ENCODE data around the gene LARGE1.

LARGE1 gene

GRCh38 chr22:33513388-33514338 lies 406.6 kb downstream of the LARGE1 start:
- no peak for DNase-seq

DNA sequence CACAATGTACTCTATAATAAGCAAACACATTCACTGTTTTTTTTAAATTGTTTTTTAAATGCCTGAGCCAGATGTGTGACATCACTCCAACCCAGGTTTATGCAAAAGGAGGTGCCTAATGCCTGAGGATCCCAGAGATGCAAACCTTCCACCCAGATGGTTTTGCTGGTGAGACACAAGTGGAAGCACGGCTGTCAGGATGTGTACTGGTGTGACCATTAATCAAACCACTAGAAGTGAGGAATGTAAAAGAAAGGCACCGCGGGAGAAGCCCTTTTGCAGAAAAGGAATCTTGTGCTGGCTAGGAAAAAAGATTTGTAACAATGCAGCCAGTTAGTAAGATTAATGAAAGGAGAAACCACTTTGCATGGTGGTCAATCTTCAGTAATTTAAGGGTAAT lies 407.4 kb downstream of the LARGE1 start:
- no peak for DNase-seq

DNA sequence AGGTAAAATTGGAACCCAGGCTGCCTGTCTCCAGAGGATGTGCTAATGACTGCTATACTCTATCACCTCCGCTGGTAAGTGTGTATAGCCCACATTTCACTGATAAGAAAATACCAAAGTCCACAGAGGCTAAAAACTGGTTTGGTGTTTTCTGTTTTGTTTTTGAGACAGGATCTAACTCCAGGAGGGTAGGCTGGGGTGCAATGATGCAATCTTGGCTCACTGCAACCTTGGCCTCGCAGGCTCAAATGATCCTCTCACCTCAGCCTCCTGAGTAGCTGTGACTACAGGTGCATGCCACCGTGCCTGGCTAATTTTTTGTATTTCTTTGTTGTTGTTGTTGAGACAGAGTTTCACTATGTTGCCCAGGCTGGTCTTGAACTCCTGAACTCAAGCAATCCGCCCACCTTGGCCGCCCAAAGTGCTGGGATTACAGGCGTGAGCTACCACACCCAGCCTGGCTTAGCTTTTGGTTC lies 409.8 kb downstream of the LARGE1 start:
- DNase-seq, result no peak

GRCh38 chr22:33504941-33505625 lies 415.2 kb downstream of the LARGE1 start:
- no peak for DNase-seq

DNA sequence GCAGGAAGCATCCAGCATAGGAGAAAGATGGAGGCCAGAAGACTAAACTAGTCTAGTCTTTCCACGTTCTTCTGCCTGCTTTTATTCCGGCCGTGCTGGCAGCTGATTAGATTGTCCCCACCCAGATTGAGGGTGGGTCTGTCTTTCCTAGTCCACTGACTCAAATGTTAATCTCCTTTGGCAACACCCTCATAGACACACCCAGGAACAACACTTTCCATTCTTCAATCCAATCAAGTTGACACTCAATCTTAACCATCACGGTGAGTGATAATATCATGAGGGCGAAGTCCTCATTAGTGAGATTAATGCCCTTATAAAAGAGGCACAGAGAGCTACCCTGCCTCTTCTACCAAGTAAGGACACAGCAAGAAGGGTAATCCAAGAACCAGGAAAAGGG lies 424.2 kb downstream of the LARGE1 start:
- no peak for DNase-seq

GRCh38 chr22:33493476-33494205 lies 426.6 kb downstream of the LARGE1 start:
- no peak for DNase-seq

GRCh38 chr22:33492210-33492651 lies 428.0 kb downstream of the LARGE1 start:
- no peak for DNase-seq

DNA sequence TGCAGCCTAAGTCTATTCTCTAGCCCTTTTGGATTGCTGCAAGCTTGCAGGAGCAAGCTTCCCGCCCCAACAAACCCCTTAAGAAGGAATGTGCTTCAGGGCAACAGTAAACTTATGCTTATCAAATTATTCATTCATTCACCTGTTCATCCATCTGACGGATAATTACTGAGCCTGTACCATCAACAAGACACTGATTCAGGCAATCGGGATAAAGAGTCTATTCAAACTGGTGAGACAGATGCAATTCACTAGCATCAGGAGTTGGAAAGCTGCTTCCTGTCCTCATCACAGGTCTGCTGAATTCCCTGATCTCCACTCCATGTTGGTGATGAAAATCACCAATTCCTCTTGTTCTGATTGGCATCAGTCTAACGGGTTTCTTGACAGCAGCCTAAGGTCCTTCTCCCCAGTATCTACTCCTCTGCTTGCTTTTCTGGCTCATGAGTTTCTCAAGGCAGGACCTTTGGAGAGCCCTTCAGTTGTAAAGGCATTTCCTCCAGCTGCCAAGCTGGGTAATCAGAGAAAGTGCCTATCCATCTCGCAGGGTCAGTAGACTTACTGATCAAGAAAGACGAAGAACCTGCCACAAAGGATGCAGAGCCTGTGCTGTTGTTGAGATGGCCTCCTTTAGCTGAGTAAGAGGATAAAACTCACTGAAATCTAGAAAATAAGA lies 433.1 kb downstream of the LARGE1 start:
- DNase-seq, result no peak

DNA sequence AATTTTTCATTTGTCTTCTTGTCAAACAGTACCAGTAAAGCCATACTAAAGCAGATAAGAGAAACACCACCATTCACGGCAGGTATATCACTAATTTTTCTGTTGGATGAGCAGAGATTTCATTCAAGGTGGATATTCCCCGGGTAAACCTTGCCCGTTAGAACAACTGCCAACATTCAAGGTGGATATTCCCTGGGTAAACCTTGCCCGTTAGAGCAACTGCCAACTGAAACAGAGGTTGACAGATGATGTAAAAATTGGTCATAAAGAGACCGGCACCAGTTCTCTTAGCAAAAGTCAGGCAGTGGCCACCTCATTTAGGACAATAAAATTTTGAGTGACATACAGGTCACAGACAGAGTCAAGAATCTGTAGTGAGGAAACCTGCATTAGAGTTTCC lies 438.7 kb downstream of the LARGE1 start:
- no peak for DNase-seq

GRCh38 chr22:33477120-33478111 lies 442.9 kb downstream of the LARGE1 start:
- DNase-seq, result no peak

DNA sequence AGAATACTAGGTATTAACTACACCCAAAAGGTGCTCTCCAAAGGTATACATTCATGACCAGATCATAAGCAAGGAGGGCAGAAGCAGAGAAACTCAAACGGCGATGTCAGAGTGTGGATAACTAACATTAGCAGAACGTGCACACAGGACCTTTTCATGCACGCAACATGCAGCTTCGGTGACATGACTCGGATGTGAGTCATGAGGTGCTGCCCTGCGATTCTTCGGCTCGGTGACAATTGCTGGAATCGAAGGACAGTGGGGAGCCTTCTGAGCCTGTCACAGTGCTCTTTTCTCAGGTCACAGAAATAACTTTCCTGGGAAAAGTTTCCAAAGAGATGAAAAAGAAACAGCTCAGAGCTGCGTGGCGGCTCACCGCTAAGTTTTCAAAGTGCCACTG lies 443.6 kb downstream of the LARGE1 start:
- DNase-seq, result no peak

DNA sequence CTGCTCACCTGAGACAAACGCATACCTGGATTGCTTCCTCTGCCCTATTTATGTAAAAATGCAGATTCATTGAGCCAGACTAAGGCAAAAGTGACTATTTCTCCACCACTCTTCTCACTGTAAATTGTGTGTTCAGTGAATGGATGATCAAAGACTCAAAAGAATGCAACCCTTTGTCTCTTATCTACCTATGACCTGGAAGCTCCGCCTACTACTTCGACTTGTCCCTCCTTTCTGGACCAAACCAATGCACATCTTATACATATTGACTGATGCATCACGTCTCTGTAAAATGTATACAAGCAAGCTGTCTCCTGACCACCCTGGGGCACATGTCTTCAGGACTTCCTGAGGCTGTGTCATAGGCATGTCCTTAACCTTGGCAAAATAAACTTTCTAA lies 444.1 kb downstream of the LARGE1 start:
- DNase-seq, result no peak

DNA sequence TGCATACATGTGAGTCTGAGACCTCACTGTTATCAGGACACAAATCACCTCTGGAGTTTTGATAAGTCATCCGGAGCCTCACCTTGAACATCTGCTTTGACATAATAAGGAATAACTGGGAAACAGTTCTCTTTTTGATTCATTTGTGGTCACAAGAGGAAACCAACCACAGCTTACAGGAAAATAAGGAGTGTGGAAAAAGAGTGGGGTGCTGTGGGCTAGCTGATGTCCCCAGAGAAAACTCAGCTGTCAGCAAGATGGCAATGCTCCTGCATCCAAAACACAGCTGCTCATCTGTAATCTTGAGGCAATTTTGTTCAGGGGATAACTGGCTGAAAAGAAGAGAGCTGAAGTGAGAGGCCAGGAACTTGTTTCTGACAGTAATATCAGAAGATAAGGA lies 445.7 kb downstream of the LARGE1 start:
- DNase-seq, result no peak

DNA sequence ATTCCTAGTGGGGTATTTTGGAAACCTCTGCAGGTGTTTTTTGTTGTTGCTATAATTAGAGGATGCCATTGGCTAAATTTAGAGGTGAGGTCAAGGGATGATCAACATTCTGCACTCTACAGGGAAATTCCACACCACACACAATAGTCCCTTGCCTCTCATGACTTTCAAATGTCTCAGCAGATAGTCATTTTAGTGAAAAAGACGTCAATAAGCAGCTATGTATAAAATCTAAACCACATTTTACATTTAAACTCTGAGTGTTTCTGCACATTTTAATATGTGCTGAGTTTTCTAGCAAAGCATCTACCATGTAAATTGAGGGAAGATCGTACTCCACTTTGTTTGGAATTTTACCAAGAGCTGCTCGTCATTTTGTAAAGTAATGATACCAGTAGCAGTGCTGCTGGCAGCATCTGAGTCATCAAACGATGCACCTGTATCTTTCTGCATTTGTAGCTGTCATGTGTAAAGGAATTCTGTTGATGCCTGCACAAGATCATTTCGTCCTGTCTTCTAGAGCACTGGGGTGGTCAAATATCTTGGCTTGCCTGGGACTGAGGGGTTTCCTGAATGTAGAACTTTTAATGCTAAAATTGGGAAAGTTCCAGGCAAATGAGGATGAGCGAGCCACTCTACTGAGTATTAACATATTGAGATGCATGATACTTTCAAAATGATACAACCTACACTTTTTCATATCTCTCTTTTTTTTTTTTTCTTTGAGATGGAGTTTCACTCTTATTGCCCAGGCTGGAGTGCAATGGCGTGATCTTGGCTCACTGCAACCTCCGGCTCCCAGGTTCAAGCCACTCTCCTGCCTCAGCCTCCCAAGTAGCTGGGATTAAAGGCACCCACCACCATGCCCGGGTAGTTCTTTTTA lies 447.6 kb downstream of the LARGE1 start:
- no peak for DNase-seq

GRCh38 chr22:33470456-33470855 lies 449.8 kb downstream of the LARGE1 start:
- no peak for DNase-seq

- DNase-seq, result no peak
Measured at GRCh38 chr22:33467620-33468095, 452.6 kb downstream of the LARGE1 start.

GRCh38 chr22:33467080-33467479 lies 453.2 kb downstream of the LARGE1 start:
- DNase-seq, result no peak

GRCh38 chr22:33465554-33465953 lies 454.7 kb downstream of the LARGE1 start:
- no peak for DNase-seq

GRCh38 chr22:33464698-33465097 lies 455.6 kb downstream of the LARGE1 start:
- DNase-seq, result no peak

Data from bone marrow (tissue), 2 donors.